Psoas muscle (tissue), 8 donors: ENCODE results near the gene TDG. TPM values are rescaled to one million over a fixed set of nuclear protein-coding genes. Genes with fewer than 3 reads are reported as not detected.

ENCODE experiments used
- ATAC-seq, 4 donors: fragments of 200-7000 bp; cut with Tn5 transposase; one replicate each; pipeline ENCODE4 v1.9.1; 2020; ENCODE audit warnings: moderate library complexity in 3 of 4, mild to moderate bottlenecking in 2 of 4
- DNase-seq, 2 donors: peaks; one replicate each; pipeline ENCODE4 v3.0.0-alpha.2; 2020
- H3K27ac ChIP-seq: fragments of 200-600 bp; one replicate; pipeline ENCODE4 v1.8.0; 2022
- H3K27me3 ChIP-seq, 3 donors: fragments of 200-600 bp in 1 of 3; one replicate each; pipeline versions ENCODE4 v1.6.1 to v1.8.0; 2013 to 2022; ENCODE audit warnings: low read length in 2 of 3, mild to moderate bottlenecking in 2 of 3, moderate library complexity in 1 of 3; ENCODE audit not compliant: insufficient read depth in 3 of 3
- H3K36me3 ChIP-seq, 2 donors: fragments of 200-600 bp in 1 of 2; one replicate each; pipeline versions ENCODE4 v1.6.1 to v1.8.0; 2013 to 2022; ENCODE audit warnings: low read depth in 1 of 2, mild to moderate bottlenecking in 1 of 2, moderate library complexity in 1 of 2; ENCODE audit not compliant: insufficient read depth in 1 of 2
- H3K4me1 ChIP-seq: fragments of 200-600 bp; one replicate; pipeline ENCODE4 v1.8.0; 2022
- H3K4me3 ChIP-seq: fragments of 200-600 bp; one replicate; pipeline ENCODE4 v1.8.0; 2022; ENCODE audit warnings: mild to moderate bottlenecking
- H3K9me3 ChIP-seq: fragments of 200-600 bp; one replicate; pipeline ENCODE4 v1.8.0; 2022
- CTCF ChIP-seq: fragments of 200-600 bp; IDR thresholded peaks from one replicate; pipeline ENCODE4 v1.8.0; 2022; ENCODE audit warnings: antibody characterized with exemption
- WGBS, 3 donors: extraction: QIAGEN DNeasy Blood & Tissue Kit; methylation state at CpG; one replicate each; pipeline versions ENCODE4 v1.1.6 to v1.1.7; 2013; 5-methylcytosine and 5-hydroxymethylcytosine counted together
- intact Hi-C, 2 donors: fragments of 100-400 bp; cut with DNase I; formaldehyde crosslinking; loops; one replicate each; pipeline versions ENCODE4 v1.11.0 to v1.14.2; 2022
- polyA plus RNA-seq, 3 donors: library from polyadenylated mRNA; stranded (reverse); fragments of 200-250 nt; gene quantifications; one replicate each; pipeline ENCODE4 v1.2.3, GENCODE V29; 2013
- total RNA-seq, 4 donors: library from RNA; stranded (reverse); fragmentation: NEBNext Ultra II Directional in 2 of 4; extraction: Animal tissue kit (Norgen Biotek cat#: 25700) in 2 of 4; gene quantifications; one replicate each; pipeline versions ENCODE4 v1.2.1 to v1.2.4, GENCODE V29; 2021 to 2023
- donor health status: healthy with polysubstance abuse.
- donor health status: DM: no; HTN: no; CAD: no; lungs with moderate emphysema.
- donor health status: Bipolar disorder and iron deficiency.
- donor health status: healthy.
- donor health status: DM: yes; HTN: yes; CAD: no.
- donor health status: DM: no; HTN: no; CAD: no.
- donor health status: DM: no; HTN: no; CAD: no.
- donor health status: DM: yes; HTN: yes; CAD: no.

The TDG gene
- total and polyA plus RNA-seq, 7 donors = 5.5 to 15.5 (median 11.2) TPM

GRCh38 chr12:103948746-103949406 is 16.8 kb upstream of the TDG start:
- Histone ChIP-seq H3K36me3 (peaks cover 21 to 100% of the 10 kb centered on the region in 2 donors), H3K27ac (no peak overlapping the region), H3K27me3 (no peaks in the 10 kb centered on the region), H3K4me3 (no peak overlapping the region), H3K4me1 (no peaks in the 10 kb centered on the region), H3K9me3 (no peaks in the 10 kb centered on the region)
- WGBS, 3 donors = 61 to 75% (median 65%) methylated on average over 13 of the region's 13 CpGs
- ATAC-seq = no peak
- intact Hi-C loops = loop anchor here (5.0 to 10.0 kb wide), 3 partner anchors 33 to 1186 kb away; no protein-coding TSS in a partner anchor
- no peak for TF ChIP-seq CTCF
- no peak for DNase-seq

- Histone ChIP-seq H3K9me3 (no peaks in the 10 kb centered on the region), H3K27me3 (no peaks in the 10 kb centered on the region), H3K27ac (no peak overlapping the region), H3K4me3 (no peak overlapping the region), H3K4me1 (peaks cover 17% of the 10 kb centered on the region), H3K36me3 (peaks cover 13 to 74% of the 10 kb centered on the region in 2 donors)
- no peak for TF ChIP-seq CTCF
- DNase-seq = no peak
- intact Hi-C loops = loop anchor here in 1 of 2 donors (10.0 kb wide), 1 partner anchor 352 kb away; the partner anchor contains the start of gene EID3
- no peak for ATAC-seq
- WGBS, 3 donors = 33 to 40% (median 39%) methylated on average over 1 of the region's 1 CpG
Observed at GRCh38 chr12:103952497-103952896, 13.2 kb upstream of the TDG start.

- Histone ChIP-seq H3K27ac (peak overlapping the region; percentile 91), H3K4me1 (peaks cover 20% of the 10 kb centered on the region), H3K36me3 (peaks cover 6 to 39% of the 10 kb centered on the region in 2 donors), H3K27me3 (no peaks in the 10 kb centered on the region), H3K4me3 (peak overlapping the region; percentile 99), H3K9me3 (no peaks in the 10 kb centered on the region)
- TF ChIP-seq CTCF = no peak
- peak in 1 of 4 donors; percentile 6 for ATAC-seq
- intact Hi-C loops = loop anchor here in 1 of 2 donors (1.0 to 10.0 kb wide), 3 partner anchors 9 to 349 kb away; partner anchors contain the start of genes EID3, HSP90B1 and TDG
- WGBS, 3 donors = 21 to 29% (median 26%) methylated on average over 7 of the region's 7 CpGs
- no peak for DNase-seq
Observed at GRCh38 chr12:103955811-103956508, 9.7 kb upstream of the TDG start.

GRCh38 chr12:103956509-103957027 is 9.1 kb upstream of the TDG start:
- Histone ChIP-seq H3K4me1 (peaks cover 20% of the 10 kb centered on the region), H3K27ac (peak overlapping the region; percentile 91), H3K9me3 (no peaks in the 10 kb centered on the region), H3K27me3 (no peaks in the 10 kb centered on the region), H3K36me3 (peaks cover 6 to 33% of the 10 kb centered on the region in 2 donors), H3K4me3 (peak overlapping the region; percentile 99)
- no peak for TF ChIP-seq CTCF
- ATAC-seq (peak; percentile 37 to 58 (median 48)), DNase-seq (no peak)
- WGBS, 3 donors = 0% methylated on average over 25 to 31 of the region's 31 CpGs
- intact Hi-C loops = loop anchor here (1.0 to 10.0 kb wide), 3 partner anchors 9 to 348 kb away; partner anchors contain the start of genes TDG (in 2 of the 2), EID3 (in 1 of the 2) and HSP90B1 (in 1 of the 2)
